Activated naive CD4-positive, alpha-beta T cell treated with anti-CD3 and anti-CD28 coated beads, Interleukin-2, amount 10 ng/mL, durations not matched to agents 7 days and 5 days (primary cell): ENCODE results near the gene WWTR1.

Experiments used
- CTCF ChIA-PET: fragments of 350-600 bp; sonication (Branson Sonifier 250); formaldehyde crosslinking; loops from one replicate; lab custom pipeline; 2021; ENCODE audit warnings: antibody characterized with exemption; lab: Charles Lee
- DNase-seq: peaks from one replicate; pipeline ENCODE4 v3.0.0-alpha.2; 2020
- H3K27ac Mint-ChIP-seq: one replicate; pipeline ENCODE4 v1.8.0; 2021; ENCODE audit warnings: mild to moderate bottlenecking, moderate library complexity, mixed read lengths
- H3K27me3 Mint-ChIP-seq: one replicate; pipeline ENCODE4 v1.8.0; 2021; ENCODE audit warnings: mild to moderate bottlenecking, mixed read lengths
- H3K36me3 Mint-ChIP-seq: one replicate; pipeline ENCODE4 v1.8.0; 2021; ENCODE audit warnings: mixed read lengths
- H3K4me1 Mint-ChIP-seq: one replicate; pipeline ENCODE4 v1.8.0; 2021; ENCODE audit warnings: mixed read lengths
- H3K4me3 Mint-ChIP-seq: one replicate; pipeline ENCODE4 v1.8.0; 2021; ENCODE audit warnings: mild to moderate bottlenecking, moderate library complexity, mixed read lengths
- H3K9me3 Mint-ChIP-seq: one replicate; pipeline ENCODE4 v1.8.0; 2021; ENCODE audit warnings: mixed read lengths

The WWTR1 gene

GRCh38 chr3:149547413-149547812 lies 110.4 kb downstream of the WWTR1 start:
- H3K36me3 Mint-ChIP-seq, result no peaks in the 10 kb centered on the region
- no peak overlapping the region for H3K27ac Mint-ChIP-seq
- no peaks in the 10 kb centered on the region for H3K9me3 Mint-ChIP-seq
- DNase-seq, result no peak
- H3K4me1 Mint-ChIP-seq, result no peaks in the 10 kb centered on the region
- peaks cover under 1% of the 10 kb centered on the region for H3K27me3 Mint-ChIP-seq
- no peak overlapping the region for H3K4me3 Mint-ChIP-seq
- CTCF ChIA-PET, result no interaction called here

GRCh38 chr3:149545049-149545448 lies 112.8 kb downstream of the WWTR1 start:
- H3K4me1 Mint-ChIP-seq, result no peaks in the 10 kb centered on the region
- CTCF ChIA-PET, result no interaction called here
- H3K27ac Mint-ChIP-seq, result no peak overlapping the region
- peaks cover 10% of the 10 kb centered on the region for H3K27me3 Mint-ChIP-seq
- DNase-seq, result no peak
- H3K9me3 Mint-ChIP-seq, result no peaks in the 10 kb centered on the region
- no peak overlapping the region for H3K4me3 Mint-ChIP-seq
- no peaks in the 10 kb centered on the region for H3K36me3 Mint-ChIP-seq

- no peak overlapping the region for H3K27ac Mint-ChIP-seq
- no peak for DNase-seq
- H3K36me3 Mint-ChIP-seq, result no peaks in the 10 kb centered on the region
- H3K4me1 Mint-ChIP-seq, result no peaks in the 10 kb centered on the region
- H3K27me3 Mint-ChIP-seq, result peaks cover 10% of the 10 kb centered on the region
- CTCF ChIA-PET, result interaction anchor here (1.2 kb wide), 1 partner anchor 175 kb away, joined by 3 read pairs; no protein-coding TSS in a partner anchor
- H3K9me3 Mint-ChIP-seq, result no peaks in the 10 kb centered on the region
- no peak overlapping the region for H3K4me3 Mint-ChIP-seq
Measured at GRCh38 chr3:149542375-149543312, 115.2 kb downstream of the WWTR1 start.

- Mint-ChIP-seq H3K27me3 (peaks cover 10% of the 10 kb centered on the region), H3K4me1 (no peaks in the 10 kb centered on the region), H3K27ac (no peak overlapping the region), H3K9me3 (no peaks in the 10 kb centered on the region), H3K4me3 (no peak overlapping the region), H3K36me3 (no peaks in the 10 kb centered on the region)
- CTCF ChIA-PET, result interaction anchor here (1.0 to 1.2 kb wide), 2 partner anchors 25 to 176 kb away, joined by 3 read pairs; no protein-coding TSS in a partner anchor
- no peak for DNase-seq
Measured at GRCh38 chr3:149541091-149541491, 116.7 kb downstream of the WWTR1 start.

GRCh38 chr3:149538371-149538770 lies 119.5 kb downstream of the WWTR1 start:
- CTCF ChIA-PET, result no interaction called here
- Mint-ChIP-seq H3K9me3 (no peaks in the 10 kb centered on the region), H3K27me3 (peaks cover 17% of the 10 kb centered on the region), H3K4me3 (no peak overlapping the region), H3K36me3 (no peaks in the 10 kb centered on the region), H3K4me1 (no peaks in the 10 kb centered on the region), H3K27ac (no peak overlapping the region)
- DNase-seq, result no peak

- no peaks in the 10 kb centered on the region for H3K9me3 Mint-ChIP-seq
- CTCF ChIA-PET, result no interaction called here
- DNase-seq, result no peak
- H3K36me3 Mint-ChIP-seq, result no peaks in the 10 kb centered on the region
- H3K27me3 Mint-ChIP-seq, result peaks cover 18% of the 10 kb centered on the region
- no peak overlapping the region for H3K4me3 Mint-ChIP-seq
- H3K27ac Mint-ChIP-seq, result no peak overlapping the region
- peaks cover 4% of the 10 kb centered on the region for H3K4me1 Mint-ChIP-seq
Measured at GRCh38 chr3:149536429-149536828, 121.4 kb downstream of the WWTR1 start.

GRCh38 chr3:149535333-149535685 lies 122.5 kb downstream of the WWTR1 start:
- Mint-ChIP-seq H3K27ac (no peak overlapping the region), H3K4me3 (no peak overlapping the region)
- CTCF ChIA-PET, result interaction anchor here (1.1 kb wide), 1 partner anchor 19 kb away, joined by 4 read pairs; no protein-coding TSS in a partner anchor

GRCh38 chr3:149534671-149535332 lies 123.0 kb downstream of the WWTR1 start:
- no peaks in the 10 kb centered on the region for H3K36me3 Mint-ChIP-seq
- peaks cover 4% of the 10 kb centered on the region for H3K4me1 Mint-ChIP-seq
- H3K4me3 Mint-ChIP-seq, result no peak overlapping the region
- CTCF ChIA-PET, result interaction anchor here (1.1 kb wide), 1 partner anchor 20 kb away, joined by 4 read pairs; no protein-coding TSS in a partner anchor
- peaks cover 15% of the 10 kb centered on the region for H3K27me3 Mint-ChIP-seq
- H3K27ac Mint-ChIP-seq, result no peak overlapping the region
- no peak for DNase-seq
- H3K9me3 Mint-ChIP-seq, result no peaks in the 10 kb centered on the region

More at GRCh38 chr3:149535333-149535685, 122.5 kb downstream of the WWTR1 start:
- Mint-ChIP-seq H3K27me3 (peaks cover 15% of the 10 kb centered on the region), H3K9me3 (no peaks in the 10 kb centered on the region), H3K36me3 (no peaks in the 10 kb centered on the region), H3K4me1 (peaks cover 4% of the 10 kb centered on the region)
- no peak for DNase-seq

- CTCF ChIA-PET, result no interaction called here
- Mint-ChIP-seq H3K4me1 (peaks cover 4% of the 10 kb centered on the region), H3K9me3 (no peaks in the 10 kb centered on the region), H3K27me3 (peaks cover 15% of the 10 kb centered on the region), H3K27ac (no peak overlapping the region), H3K4me3 (no peak overlapping the region), H3K36me3 (no peaks in the 10 kb centered on the region)
- DNase-seq, result no peak
Measured at GRCh38 chr3:149534082-149534481, 123.7 kb downstream of the WWTR1 start.

GRCh38 chr3:149532489-149533180 lies 125.2 kb downstream of the WWTR1 start:
- Mint-ChIP-seq H3K9me3 (no peaks in the 10 kb centered on the region), H3K27ac (no peak overlapping the region), H3K4me3 (no peak overlapping the region), H3K27me3 (peaks cover 22% of the 10 kb centered on the region), H3K36me3 (no peaks in the 10 kb centered on the region), H3K4me1 (peaks cover 4% of the 10 kb centered on the region)
- CTCF ChIA-PET, result interaction anchor here (0.8 to 3.9 kb wide), 4 partner anchors 180 to 276 kb away, joined by 3 to 30 read pairs (median 15); no protein-coding TSS in a partner anchor
- no peak for DNase-seq

GRCh38 chr3:149529099-149529498 lies 128.7 kb downstream of the WWTR1 start:
- H3K4me1 Mint-ChIP-seq, result peaks cover 4% of the 10 kb centered on the region
- H3K9me3 Mint-ChIP-seq, result no peaks in the 10 kb centered on the region
- CTCF ChIA-PET, result interaction anchor here (0.9 kb wide), 1 partner anchor 243 kb away, joined by 3 read pairs; no protein-coding TSS in a partner anchor
- no peak for DNase-seq
- H3K27me3 Mint-ChIP-seq, result peaks cover 20% of the 10 kb centered on the region
- H3K4me3 Mint-ChIP-seq, result no peak overlapping the region
- H3K36me3 Mint-ChIP-seq, result no peaks in the 10 kb centered on the region
- no peak overlapping the region for H3K27ac Mint-ChIP-seq

GRCh38 chr3:149528340-149528650 lies 129.5 kb downstream of the WWTR1 start:
- DNase-seq, result no peak
- Mint-ChIP-seq H3K27ac (no peak overlapping the region), H3K4me3 (no peak overlapping the region), H3K27me3 (peaks cover 14% of the 10 kb centered on the region), H3K36me3 (no peaks in the 10 kb centered on the region), H3K4me1 (peaks cover 4% of the 10 kb centered on the region), H3K9me3 (no peaks in the 10 kb centered on the region)
- CTCF ChIA-PET, result interaction anchor here (0.9 kb wide), 1 partner anchor 243 kb away, joined by 3 read pairs; no protein-coding TSS in a partner anchor

- H3K36me3 Mint-ChIP-seq, result no peaks in the 10 kb centered on the region
- CTCF ChIA-PET, result interaction anchor here (0.5 to 0.9 kb wide), 4 partner anchors 15 to 280 kb away, joined by 3 to 4 read pairs (median 3); no protein-coding TSS in a partner anchor
- H3K4me1 Mint-ChIP-seq, result peaks cover 2% of the 10 kb centered on the region
- no peak overlapping the region for H3K4me3 Mint-ChIP-seq
- no peak for DNase-seq
- no peak overlapping the region for H3K27ac Mint-ChIP-seq
- H3K9me3 Mint-ChIP-seq, result no peaks in the 10 kb centered on the region
- peaks cover 8% of the 10 kb centered on the region for H3K27me3 Mint-ChIP-seq
Measured at GRCh38 chr3:149527531-149528339, 130.1 kb downstream of the WWTR1 start.
